HCT116 (cell line): ENCODE results near the gene MLLT6.

ENCODE experiments used
- CTCF ChIP-seq, 3 experiments: fragments of 200-600 bp in 1 of 3; sonication (generic) in 1 of 3; IDR thresholded peaks in 2 of 3; conservative IDR thresholded peaks in 1 of 3; 2 replicates each; pipeline ENCODE4 v1.5.1; 2012 to 2017; ENCODE audit warnings: low read depth in 2 of 3, low read length in 2 of 3, antibody characterized with exemption in 1 of 3, borderline replicate concordance in 1 of 3, control low read depth in 1 of 3, mild to moderate bottlenecking in 1 of 3, mixed read lengths in 1 of 3, mixed run types in 1 of 3, moderate library complexity in 1 of 3; ENCODE audit not compliant: insufficient read depth in 1 of 3
- JUND ChIP-seq: IDR thresholded peaks from 2 replicates; pipeline ENCODE4 v1.6.1; 2012
- MAX ChIP-seq: IDR thresholded peaks from 2 replicates; pipeline ENCODE4 v1.6.1; 2012
- POLR2A ChIP-seq: IDR thresholded peaks from 2 replicates; pipeline ENCODE4 v1.7.0; 2011; ENCODE audit warnings: borderline replicate concordance; ENCODE audit not compliant: insufficient read depth, insufficient read length; ENCODE audit errors: extremely low read depth
- POLR2AphosphoS5 ChIP-seq: IDR thresholded peaks from 2 replicates; pipeline ENCODE4 v1.6.1; 2011; ENCODE audit warnings: mild to moderate bottlenecking, low read depth, low read length, moderate library complexity
- SRF ChIP-seq: IDR thresholded peaks from 2 replicates; pipeline ENCODE4 v1.6.1; 2012; ENCODE audit warnings: low read depth

GRCh38 chr17:38738686-38739085 lies 33.6 kb downstream of the MLLT6 start:
- no peak for TF ChIP-seq CTCF (IDR thresholded peaks at IDR 0.05 in 2 of 3, conservative IDR thresholded peaks at IDR 0.05 in 1 of 3; ENCODE audit: borderline replicate concordance in 1 of 3, insufficient read depth in 1 of 3, low read depth in 2 of 3, low read length in 2 of 3)
- no peak for TF ChIP-seq POLR2AphosphoS5
- no peak for TF ChIP-seq JUND
- no peak for TF ChIP-seq POLR2A
- no peak for TF ChIP-seq MAX
- TF ChIP-seq SRF = no peak
